Left lung (tissue), 10 donors: ENCODE data around the gene GNG10. TPM values are rescaled to one million over a fixed set of nuclear protein-coding genes. Genes with fewer than 3 reads are reported as not detected.
A peak's percentile ranks its signal among the peaks of the same experiment; 100 is the strongest.

Experiments used
- ATAC-seq: fragments of 200-7000 bp; cut with Tn5 transposase; one replicate; pipeline ENCODE4 v1.9.1; 2020; ENCODE audit warnings: moderate library complexity
- DNase-seq, 4 donors: peaks; one replicate each; pipeline ENCODE4 v3.0.0-alpha.2; 2013 to 2020
- H3K27ac ChIP-seq, 2 donors: fragments of 200-600 bp; sonication (generic) in 1 of 2; one replicate each; pipeline versions ENCODE4 v1.5.0 to v1.8.0; 2020 to 2021
- H3K27me3 ChIP-seq, 2 donors: fragments of 200-600 bp; sonication (generic) in 1 of 2; one replicate each; pipeline versions ENCODE4 v1.5.0 to v1.8.0; 2020 to 2021
- H3K36me3 ChIP-seq, 2 donors: fragments of 200-600 bp; sonication (generic) in 1 of 2; one replicate each; pipeline versions ENCODE4 v1.5.0 to v1.8.0; 2020 to 2021
- H3K4me1 ChIP-seq, 2 donors: fragments of 200-600 bp; one replicate each; pipeline ENCODE4 v1.8.0; 2021
- H3K4me3 ChIP-seq, 2 donors: fragments of 200-600 bp; sonication (generic) in 1 of 2; one replicate each; pipeline versions ENCODE4 v1.5.0 to v1.8.0; 2020 to 2021; ENCODE audit warnings: mild to moderate bottlenecking in 1 of 2
- H3K9me3 ChIP-seq, 2 donors: fragments of 200-600 bp; sonication (generic) in 1 of 2; one replicate each; pipeline versions ENCODE4 v1.5.0 to v1.8.0; 2020 to 2021
- CTCF ChIP-seq, 2 donors: fragments of 200-600 bp; sonication (generic) in 1 of 2; IDR thresholded peaks; one replicate each; pipeline versions ENCODE4 v1.5.0 to v1.8.0; 2021; ENCODE audit warnings: antibody characterized with exemption in 2 of 2
- intact Hi-C, 2 donors: fragments of 100-400 bp; cut with DNase I; formaldehyde crosslinking; loops; one replicate each; pipeline versions ENCODE4 v1.11.2 to v1.14.2; 2022
- polyA plus RNA-seq, 6 donors: library from polyadenylated mRNA; unstranded; fragments of 120-200 nt; gene quantifications; one replicate each; pipeline ENCODE4 v1.2.1, GENCODE V29; 2013; ENCODE audit not compliant: insufficient read length in 6 of 6
- total RNA-seq, 2 donors: library from RNA; stranded (reverse); fragmentation: NEBNext Ultra II Directional; extraction: Animal tissue kit (Norgen Biotek cat#: 25700); gene quantifications; one replicate each; pipeline ENCODE4 v1.2.1, GENCODE V29; 2021
- donor health status: DM: no; HTN: yes; CAD: no.
- donor health status: DM: no; HTN: no; CAD: no.

Gene GNG10
- total and polyA plus RNA-seq, 8 donors: 46.3 to 79.3 (median 61.8) TPM

- no peak for TF ChIP-seq CTCF (IDR thresholded peaks at IDR 0.05)
- no peak for ATAC-seq
- intact Hi-C loops: no loop called here
- DNase-seq: no peak
- no peaks in the 10 kb centered on the region for H3K27me3 ChIP-seq
- H3K27ac ChIP-seq: peak overlapping the region; percentile 92 to 93
- H3K36me3 ChIP-seq: no peaks in the 10 kb centered on the region
- no peaks in the 10 kb centered on the region for H3K9me3 ChIP-seq
- peaks cover 9 to 48% of the 10 kb centered on the region in 2 donors for H3K4me1 ChIP-seq
- peak overlapping the region; percentile 86 to 95 for H3K4me3 ChIP-seq
Observed at GRCh38 chr9:111630964-111631213, 30.5 kb upstream of the GNG10 start.

- no peak for TF ChIP-seq CTCF (IDR thresholded peaks at IDR 0.05)
- no peaks in the 10 kb centered on the region for H3K9me3 ChIP-seq
- no peaks in the 10 kb centered on the region for H3K27me3 ChIP-seq
- peak; percentile 93 to 99 (median 98) for DNase-seq
- H3K27ac ChIP-seq: peak within 1 kb of the TSS; percentile 92 to 93
- peak; percentile 97 for ATAC-seq
- intact Hi-C loops: no loop called here
- H3K4me3 ChIP-seq: peak within 1 kb of the TSS; percentile 86 to 95
- H3K4me1 ChIP-seq: peaks cover 9 to 54% of the 10 kb centered on the region in 2 donors
- H3K36me3 ChIP-seq: no peaks in the 10 kb centered on the region
Observed at GRCh38 chr9:111631214-111631971, 30.0 kb upstream of the GNG10 start, which contains the start of gene DNAJC25. Gene DNAJC25 (plus strand): TSS chr9:111631334. CDS start chr9:111631408, 74 bp downstream.

GRCh38 chr9:111632060-111632459 is 29.3 kb upstream of the GNG10 start:
- H3K9me3 ChIP-seq: no peaks in the 10 kb centered on the region
- no peak for TF ChIP-seq CTCF (IDR thresholded peaks at IDR 0.05)
- peak overlapping the region; percentile 92 to 93 for H3K27ac ChIP-seq
- intact Hi-C loops: no loop called here
- DNase-seq (peak in 1 of 4 donors; percentile 7), ATAC-seq (no peak)
- peaks cover 9 to 54% of the 10 kb centered on the region in 2 donors for H3K4me1 ChIP-seq
- H3K36me3 ChIP-seq: no peaks in the 10 kb centered on the region
- peak overlapping the region; percentile 86 to 95 for H3K4me3 ChIP-seq
- no peaks in the 10 kb centered on the region for H3K27me3 ChIP-seq

GRCh38 chr9:111632695-111633388 is 28.6 kb upstream of the GNG10 start:
- no peak overlapping the region for H3K27ac ChIP-seq
- H3K9me3 ChIP-seq: no peaks in the 10 kb centered on the region
- H3K4me1 ChIP-seq: peaks cover 9 to 54% of the 10 kb centered on the region in 2 donors
- TF ChIP-seq CTCF (IDR thresholded peaks at IDR 0.05): no peak
- no peak for ATAC-seq
- H3K36me3 ChIP-seq: no peaks in the 10 kb centered on the region
- intact Hi-C loops: no loop called here
- DNase-seq: no peak
- H3K4me3 ChIP-seq: peak overlapping the region; percentile 86 to 95
- no peaks in the 10 kb centered on the region for H3K27me3 ChIP-seq

- ATAC-seq: no peak
- no peak for DNase-seq
- intact Hi-C loops: no loop called here
- Histone ChIP-seq H3K4me3 (peak overlapping the region in 1 of 2 donors; percentile 86), H3K9me3 (no peaks in the 10 kb centered on the region), H3K27me3 (no peaks in the 10 kb centered on the region), H3K27ac (no peak overlapping the region), H3K4me1 (peaks cover 9 to 54% of the 10 kb centered on the region in 2 donors), H3K36me3 (no peaks in the 10 kb centered on the region)
- TF ChIP-seq CTCF (IDR thresholded peaks at IDR 0.05): no peak
Observed at GRCh38 chr9:111633389-111633736, 28.0 kb upstream of the GNG10 start.
